ENCODE data around the gene PDAP1.
A peak's percentile ranks its signal among the peaks of the same experiment; 100 is the strongest.
"Not testable (repeated sequence)": the region's sequence is repeated elsewhere in the genome, so short reads cannot be mapped to it uniquely, and the experiment has no call there.

Gene PDAP1

GRCh38 chr7:99420213-99420612 lies 11.8 kb upstream of the PDAP1 start:
- H3K4me1 Mint-ChIP-seq: peaks cover 1% of the 10 kb centered on the region
- H3K27me3 Mint-ChIP-seq: no peaks in the 10 kb centered on the region
- no peak overlapping the region for H3K27ac Mint-ChIP-seq (ENCODE audit: low read depth)
- H3K9me3 Mint-ChIP-seq: no peaks in the 10 kb centered on the region
- no peak overlapping the region for H3K4me3 Mint-ChIP-seq
- ATAC-seq (replicated peaks; ENCODE audit: extremely low read depth, poor library complexity, severe bottlenecking): no peak
- H3K36me3 Mint-ChIP-seq (ENCODE audit: insufficient read depth): peaks cover 51% of the 10 kb centered on the region
- DNase-seq (ENCODE audit: low spot score in 2 of 2): no peak

GRCh38 chr7:99419323-99420021 lies 11.1 kb upstream of the PDAP1 start:
- Mint-ChIP-seq H3K4me3 (no peak overlapping the region), H3K36me3 (ENCODE audit: insufficient read depth) (peaks cover 59% of the 10 kb centered on the region), H3K27me3 (no peaks in the 10 kb centered on the region), H3K9me3 (no peaks in the 10 kb centered on the region), H3K4me1 (peaks cover 8% of the 10 kb centered on the region), H3K27ac (ENCODE audit: low read depth) (no peak overlapping the region)
- ATAC-seq (replicated peaks; ENCODE audit: extremely low read depth, poor library complexity, severe bottlenecking) (no peak), DNase-seq (ENCODE audit: low spot score in 2 of 2) (no peak)

- peaks cover 9% of the 10 kb centered on the region for H3K4me1 Mint-ChIP-seq
- no peak overlapping the region for H3K4me3 Mint-ChIP-seq
- H3K36me3 Mint-ChIP-seq (ENCODE audit: insufficient read depth): peaks cover 65% of the 10 kb centered on the region
- H3K27ac Mint-ChIP-seq (ENCODE audit: low read depth): no peak overlapping the region
- ATAC-seq (replicated peaks; ENCODE audit: extremely low read depth, poor library complexity, severe bottlenecking) (no peak), DNase-seq (ENCODE audit: low spot score in 2 of 2) (no peak)
- H3K27me3 Mint-ChIP-seq: no peaks in the 10 kb centered on the region
- H3K9me3 Mint-ChIP-seq: no peaks in the 10 kb centered on the region
These were observed 9.9 kb upstream of the PDAP1 start for GRCh38 chr7:99418260-99418659.

GRCh38 chr7:99415513-99416127 lies 7.2 kb upstream of the PDAP1 start:
- ATAC-seq (replicated peaks; ENCODE audit: extremely low read depth, poor library complexity, severe bottlenecking); H3K4me3 Mint-ChIP-seq; H3K9me3 Mint-ChIP-seq; DNase-seq (ENCODE audit: low spot score in 2 of 2); H3K27me3 Mint-ChIP-seq: not testable (repeated sequence)
- Mint-ChIP-seq H3K36me3 (ENCODE audit: insufficient read depth) (peaks cover 86% of the 10 kb centered on the region), H3K4me1 (peaks cover 17% of the 10 kb centered on the region), H3K27ac (ENCODE audit: low read depth) (peak overlapping the region; percentile 68)

GRCh38 chr7:99410635-99411034 lies 2.2 kb upstream of the PDAP1 start:
- DNase-seq (ENCODE audit: low spot score in 2 of 2) (no peak), ATAC-seq (replicated peaks; ENCODE audit: extremely low read depth, poor library complexity, severe bottlenecking) (no peak)
- Mint-ChIP-seq H3K4me1 (peaks cover 55% of the 10 kb centered on the region), H3K9me3 (no peaks in the 10 kb centered on the region), H3K4me3 (peak overlapping the region; percentile 93), H3K36me3 (ENCODE audit: insufficient read depth) (peaks cover 65% of the 10 kb centered on the region), H3K27me3 (no peaks in the 10 kb centered on the region), H3K27ac (ENCODE audit: low read depth) (peak overlapping the region; percentile 95)

GRCh38 chr7:99409806-99410205 lies 1.4 kb upstream of the PDAP1 start:
- peaks cover 64% of the 10 kb centered on the region for H3K36me3 Mint-ChIP-seq (ENCODE audit: insufficient read depth)
- DNase-seq (ENCODE audit: low spot score in 2 of 2) (no peak), ATAC-seq (replicated peaks; ENCODE audit: extremely low read depth, poor library complexity, severe bottlenecking) (no peak)
- H3K4me1 Mint-ChIP-seq: peaks cover 49% of the 10 kb centered on the region
- no peaks in the 10 kb centered on the region for H3K9me3 Mint-ChIP-seq
- no peaks in the 10 kb centered on the region for H3K27me3 Mint-ChIP-seq
- peak overlapping the region; percentile 95 for H3K27ac Mint-ChIP-seq (ENCODE audit: low read depth)
- H3K4me3 Mint-ChIP-seq: peak overlapping the region; percentile 93

GRCh38 chr7:99409192-99409572 lies 785 bp upstream of the PDAP1 start:
- H3K36me3 Mint-ChIP-seq (ENCODE audit: insufficient read depth): peaks cover 58% of the 10 kb centered on the region
- no peaks in the 10 kb centered on the region for H3K9me3 Mint-ChIP-seq
- H3K27me3 Mint-ChIP-seq: no peaks in the 10 kb centered on the region
- DNase-seq (ENCODE audit: low spot score in 2 of 2): no peak
- peak overlapping the region; percentile 93 for H3K4me3 Mint-ChIP-seq
- ATAC-seq (replicated peaks; ENCODE audit: extremely low read depth, poor library complexity, severe bottlenecking): peak; percentile 14
- H3K4me1 Mint-ChIP-seq: peaks cover 49% of the 10 kb centered on the region
- H3K27ac Mint-ChIP-seq (ENCODE audit: low read depth): peak overlapping the region; percentile 95

GRCh38 chr7:99407872-99408378 lies 472 bp downstream of the PDAP1 start:
- H3K4me3 Mint-ChIP-seq: peak overlapping the region; percentile 93
- H3K9me3 Mint-ChIP-seq: no peaks in the 10 kb centered on the region
- peak overlapping the region; percentile 95 for H3K27ac Mint-ChIP-seq (ENCODE audit: low read depth)
- DNase-seq (ENCODE audit: low spot score in 2 of 2) (peak in 1 of 2 donors; percentile 16), ATAC-seq (replicated peaks; ENCODE audit: extremely low read depth, poor library complexity, severe bottlenecking) (peak; percentile 27)
- peaks cover 64% of the 10 kb centered on the region for H3K36me3 Mint-ChIP-seq (ENCODE audit: insufficient read depth)
- peaks cover 58% of the 10 kb centered on the region for H3K4me1 Mint-ChIP-seq
- H3K27me3 Mint-ChIP-seq: no peaks in the 10 kb centered on the region

- DNase-seq (ENCODE audit: low spot score in 2 of 2): no peak
- Mint-ChIP-seq H3K4me1 (peaks cover 59% of the 10 kb centered on the region), H3K4me3 (peak overlapping the region; percentile 93), H3K27me3 (no peaks in the 10 kb centered on the region), H3K9me3 (no peaks in the 10 kb centered on the region), H3K27ac (ENCODE audit: low read depth) (peak overlapping the region; percentile 95), H3K36me3 (ENCODE audit: insufficient read depth) (peaks cover 60% of the 10 kb centered on the region)
- no peak for ATAC-seq (replicated peaks; ENCODE audit: extremely low read depth, poor library complexity, severe bottlenecking)
These were observed 1.8 kb downstream of the PDAP1 start for GRCh38 chr7:99406557-99406956.

GRCh38 chr7:99404977-99405320 lies 3.4 kb downstream of the PDAP1 start:
- ATAC-seq (replicated peaks; ENCODE audit: extremely low read depth, poor library complexity, severe bottlenecking): no peak
- Mint-ChIP-seq H3K4me3 (no peak overlapping the region), H3K27me3 (no peaks in the 10 kb centered on the region), H3K27ac (ENCODE audit: low read depth) (peak overlapping the region; percentile 29), H3K9me3 (no peaks in the 10 kb centered on the region), H3K36me3 (ENCODE audit: insufficient read depth) (peaks cover 53% of the 10 kb centered on the region), H3K4me1 (peaks cover 56% of the 10 kb centered on the region)
- DNase-seq (ENCODE audit: low spot score in 2 of 2): peak in 1 of 2 donors; percentile 18

GRCh38 chr7:99404235-99404976 lies 4.0 kb downstream of the PDAP1 start:
- Mint-ChIP-seq H3K27ac (ENCODE audit: low read depth) (no peak overlapping the region), H3K27me3 (no peaks in the 10 kb centered on the region), H3K9me3 (no peaks in the 10 kb centered on the region), H3K36me3 (ENCODE audit: insufficient read depth) (peaks cover 52% of the 10 kb centered on the region), H3K4me3 (no peak overlapping the region), H3K4me1 (peaks cover 50% of the 10 kb centered on the region)
- DNase-seq (ENCODE audit: low spot score in 2 of 2) (no peak), ATAC-seq (replicated peaks; ENCODE audit: extremely low read depth, poor library complexity, severe bottlenecking) (no peak)

- Mint-ChIP-seq H3K36me3 (ENCODE audit: insufficient read depth) (peaks cover 49% of the 10 kb centered on the region), H3K4me1 (peaks cover 48% of the 10 kb centered on the region), H3K27me3 (no peaks in the 10 kb centered on the region), H3K27ac (ENCODE audit: low read depth) (peak overlapping the region; percentile 38), H3K4me3 (no peak overlapping the region), H3K9me3 (no peaks in the 10 kb centered on the region)
- ATAC-seq (replicated peaks; ENCODE audit: extremely low read depth, poor library complexity, severe bottlenecking): no peak
- DNase-seq (ENCODE audit: low spot score in 2 of 2): no peak
These were observed 4.6 kb downstream of the PDAP1 start for GRCh38 chr7:99403764-99404163.
